ENCODE results near the gene NUP107. TPM values are rescaled to one million over a fixed set of nuclear protein-coding genes. Genes with fewer than 3 reads are reported as not detected.

The NUP107 gene
- total RNA-seq, 2 donors from 2014 or later = 106 to 134 TPM

GRCh38 chr12:68791897-68792481 lies 105.2 kb downstream of the NUP107 start:
- no peaks in the 10 kb centered on the region for H3K36me3 Mint-ChIP-seq (ENCODE audit: low read depth)

GRCh38 chr12:68792952-68793351 lies 106.2 kb downstream of the NUP107 start:
- H3K4me3 Mint-ChIP-seq = no peak overlapping the region
- ATAC-seq (replicated peaks) = peak; percentile 74
- H3K27ac Mint-ChIP-seq = no peak overlapping the region
- H3K36me3 Mint-ChIP-seq (ENCODE audit: low read depth) = no peaks in the 10 kb centered on the region
- no peaks in the 10 kb centered on the region for H3K27me3 Mint-ChIP-seq
- H3K4me1 Mint-ChIP-seq = no peaks in the 10 kb centered on the region
- no peaks in the 10 kb centered on the region for H3K9me3 Mint-ChIP-seq

More at GRCh38 chr12:68791897-68792481, 105.2 kb downstream of the NUP107 start:
- H3K4me1 Mint-ChIP-seq = no peaks in the 10 kb centered on the region
- H3K9me3 Mint-ChIP-seq = no peaks in the 10 kb centered on the region
- no peaks in the 10 kb centered on the region for H3K27me3 Mint-ChIP-seq
- no peak overlapping the region for H3K27ac Mint-ChIP-seq
- H3K4me3 Mint-ChIP-seq = no peak overlapping the region
- no peak for ATAC-seq (replicated peaks)

GRCh38 chr12:68793436-68793835 lies 106.7 kb downstream of the NUP107 start:
- Mint-ChIP-seq H3K27ac (no peak overlapping the region), H3K4me1 (no peaks in the 10 kb centered on the region), H3K4me3 (no peak overlapping the region), H3K36me3 (ENCODE audit: low read depth) (no peaks in the 10 kb centered on the region), H3K9me3 (no peaks in the 10 kb centered on the region), H3K27me3 (no peaks in the 10 kb centered on the region)
- ATAC-seq (replicated peaks) = no peak

- H3K4me3 Mint-ChIP-seq = no peak overlapping the region
- H3K36me3 Mint-ChIP-seq (ENCODE audit: low read depth) = no peaks in the 10 kb centered on the region
- H3K9me3 Mint-ChIP-seq = no peaks in the 10 kb centered on the region
- no peak for ATAC-seq (replicated peaks)
- no peak overlapping the region for H3K27ac Mint-ChIP-seq
- H3K4me1 Mint-ChIP-seq = no peaks in the 10 kb centered on the region
- H3K27me3 Mint-ChIP-seq = no peaks in the 10 kb centered on the region
These were observed 107.3 kb downstream of the NUP107 start for GRCh38 chr12:68793975-68794652.

- no peak overlapping the region for H3K27ac Mint-ChIP-seq
- no peaks in the 10 kb centered on the region for H3K27me3 Mint-ChIP-seq
- no peaks in the 10 kb centered on the region for H3K4me1 Mint-ChIP-seq
- H3K36me3 Mint-ChIP-seq (ENCODE audit: low read depth) = no peaks in the 10 kb centered on the region
- peak; percentile 59 for ATAC-seq (replicated peaks)
- H3K4me3 Mint-ChIP-seq = no peak overlapping the region
- no peaks in the 10 kb centered on the region for H3K9me3 Mint-ChIP-seq
These were observed 108.0 kb downstream of the NUP107 start for GRCh38 chr12:68794653-68795251.

Other genes starting within 250 kb of the NUP107 start
- gene RAP1B, start 76.1 kb upstream of the NUP107 start, total RNA-seq = 100 to 1,000 TPM; 158 to 238 TPM
- 10 to 100 TPM; 12.3 to 12.6 TPM for gene SLC35E3, start 59.2 kb downstream of the NUP107 start, total RNA-seq
- gene MDM2, start 121.2 kb downstream of the NUP107 start, total RNA-seq = 100 to 1,000 TPM; 339 to 432 TPM
- gene CPM, start 246.2 kb downstream of the NUP107 start, total RNA-seq = 1 to 10 TPM; 3.6 to 6.3 TPM

Data from activated T-helper 17 cell treated with anti-CD3 and anti-CD28 coated beads, Interleukin-2, amount 50 U/mL, for 72 hours (primary cell).